ENCODE measurements around the gene SERPINA6. TPM values are rescaled to one million over a fixed set of nuclear protein-coding genes. Genes with fewer than 3 reads are reported as not detected.
"Not testable (repeated sequence)": the region's sequence is repeated elsewhere in the genome, so short reads cannot be mapped to it uniquely, and the experiment has no call there.

Gene SERPINA6
- total and polyA plus RNA-seq, 2 experiments from 2014 or later: 0.11 TPM; not detected in 1

GRCh38 chr14:94348836-94349235 lies 25.7 kb upstream of the SERPINA6 start:
- no peaks in the 10 kb centered on the region for H3K9me3 ChIP-seq (ENCODE audit: low read depth)
- no peak overlapping the region for H3K4me3 ChIP-seq
- no peaks in the 10 kb centered on the region for H3K4me1 ChIP-seq (ENCODE audit: low read depth)
- TF ChIP-seq, protein P1, sequence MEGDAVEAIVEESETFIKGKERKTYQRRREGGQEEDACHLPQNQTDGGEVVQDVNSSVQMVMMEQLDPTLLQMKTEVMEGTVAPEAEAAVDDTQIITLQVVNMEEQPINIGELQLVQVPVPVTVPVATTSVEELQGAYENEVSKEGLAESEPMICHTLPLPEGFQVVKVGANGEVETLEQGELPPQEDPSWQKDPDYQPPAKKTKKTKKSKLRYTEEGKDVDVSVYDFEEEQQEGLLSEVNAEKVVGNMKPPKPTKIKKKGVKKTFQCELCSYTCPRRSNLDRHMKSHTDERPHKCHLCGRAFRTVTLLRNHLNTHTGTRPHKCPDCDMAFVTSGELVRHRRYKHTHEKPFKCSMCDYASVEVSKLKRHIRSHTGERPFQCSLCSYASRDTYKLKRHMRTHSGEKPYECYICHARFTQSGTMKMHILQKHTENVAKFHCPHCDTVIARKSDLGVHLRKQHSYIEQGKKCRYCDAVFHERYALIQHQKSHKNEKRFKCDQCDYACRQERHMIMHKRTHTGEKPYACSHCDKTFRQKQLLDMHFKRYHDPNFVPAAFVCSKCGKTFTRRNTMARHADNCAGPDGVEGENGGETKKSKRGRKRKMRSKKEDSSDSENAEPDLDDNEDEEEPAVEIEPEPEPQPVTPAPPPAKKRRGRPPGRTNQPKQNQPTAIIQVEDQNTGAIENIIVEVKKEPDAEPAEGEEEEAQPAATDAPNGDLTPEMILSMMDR (IDR thresholded peaks at IDR 0.05; ENCODE audit: low read depth, low read length): no peak
- H3K27ac ChIP-seq: no peak overlapping the region
- no peaks in the 10 kb centered on the region for H3K27me3 ChIP-seq
- H3K36me3 ChIP-seq: no peaks in the 10 kb centered on the region
- DNase-seq (ENCODE audit: low read depth in 1 of 2, low spot score in 1 of 2): no peak

- no peak overlapping the region for H3K27ac ChIP-seq
- H3K27me3 ChIP-seq: no peaks in the 10 kb centered on the region
- TF ChIP-seq, protein P1 (IDR thresholded peaks at IDR 0.05; ENCODE audit: low read depth, low read length): no peak
- no peak overlapping the region for H3K4me3 ChIP-seq
- no peaks in the 10 kb centered on the region for H3K36me3 ChIP-seq
- H3K4me1 ChIP-seq (ENCODE audit: low read depth): no peaks in the 10 kb centered on the region
- H3K9me3 ChIP-seq (ENCODE audit: low read depth): no peaks in the 10 kb centered on the region
- DNase-seq (ENCODE audit: low read depth in 1 of 2, low spot score in 1 of 2): no peak
Observed at GRCh38 chr14:94346841-94347240, 23.7 kb upstream of the SERPINA6 start.

- not testable (repeated sequence) for H3K27ac ChIP-seq; H3K4me3 ChIP-seq; H3K36me3 ChIP-seq; H3K4me1 ChIP-seq (ENCODE audit: low read depth); H3K9me3 ChIP-seq (ENCODE audit: low read depth); H3K27me3 ChIP-seq; DNase-seq (ENCODE audit: low read depth in 1 of 2, low spot score in 1 of 2)
Observed at GRCh38 chr14:94346065-94346786, 23.1 kb upstream of the SERPINA6 start.

DNA sequence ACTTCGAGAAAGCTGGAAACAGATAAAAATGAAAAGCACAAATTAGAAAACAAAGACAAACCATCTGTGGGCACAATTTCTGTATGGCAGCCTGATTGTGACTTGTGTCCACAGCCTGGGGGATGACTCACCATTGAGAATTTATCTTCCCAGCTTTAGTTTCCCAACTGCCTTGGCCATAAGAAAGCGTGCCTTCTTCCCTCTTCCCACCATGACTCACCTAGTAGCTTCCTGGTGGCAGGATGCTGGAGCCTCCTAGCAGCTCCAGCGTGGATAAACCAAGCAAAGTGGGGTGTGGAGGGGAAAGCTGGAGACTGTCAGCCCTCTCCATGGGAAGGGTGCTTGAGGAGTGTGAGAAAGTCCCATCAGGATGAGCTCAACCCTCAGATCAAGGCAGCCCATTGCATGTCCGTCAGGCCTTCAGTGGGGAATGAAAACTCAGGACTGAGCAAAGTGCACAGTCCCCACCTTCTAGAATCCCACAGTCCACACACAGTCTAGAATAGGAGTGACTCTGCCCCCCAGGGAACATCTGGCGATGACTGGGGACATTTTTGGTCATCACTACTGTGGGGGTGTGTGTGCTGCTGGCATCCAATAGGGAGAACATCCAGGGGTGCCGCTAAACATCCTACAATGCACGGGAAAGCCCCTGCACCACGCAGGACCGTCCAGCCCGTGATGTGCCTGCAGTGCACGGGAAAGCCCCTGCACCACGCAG lies 22.4 kb upstream of the SERPINA6 start:
- no peak overlapping the region for H3K4me3 ChIP-seq
- TF ChIP-seq, protein P1 (IDR thresholded peaks at IDR 0.05; ENCODE audit: low read depth, low read length): no peak
- H3K27me3 ChIP-seq: peaks cover 6% of the 10 kb centered on the region
- peak in 1 of 2 donors; percentile 89 for DNase-seq (ENCODE audit: low read depth in 1 of 2, low spot score in 1 of 2)
- no peaks in the 10 kb centered on the region for H3K9me3 ChIP-seq (ENCODE audit: low read depth)
- no peak overlapping the region for H3K27ac ChIP-seq
- H3K4me1 ChIP-seq (ENCODE audit: low read depth): no peaks in the 10 kb centered on the region
- H3K36me3 ChIP-seq: no peaks in the 10 kb centered on the region

DNA sequence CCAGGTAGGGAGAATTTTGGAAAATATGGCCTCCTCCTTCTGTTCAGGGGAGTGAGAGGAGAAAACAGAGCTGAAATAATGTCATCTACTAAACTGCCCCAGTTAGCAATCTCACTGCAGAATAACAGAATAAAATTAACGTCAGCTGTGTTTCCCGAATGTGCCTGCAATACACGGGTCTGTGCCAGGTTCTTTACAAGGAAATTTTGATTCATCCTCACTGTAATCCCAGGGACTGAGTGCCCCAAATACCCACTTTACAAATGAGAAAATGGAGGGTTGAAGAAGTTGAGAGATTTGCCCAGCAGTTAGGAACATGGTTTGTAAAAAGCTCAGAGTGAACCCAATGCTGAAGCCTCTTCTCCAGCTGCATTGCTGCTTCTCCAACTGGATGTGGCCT lies 21.3 kb upstream of the SERPINA6 start:
- H3K27me3 ChIP-seq: peaks cover 6% of the 10 kb centered on the region
- TF ChIP-seq, protein P1 (IDR thresholded peaks at IDR 0.05; ENCODE audit: low read depth, low read length): no peak
- H3K27ac ChIP-seq: no peak overlapping the region
- no peak for DNase-seq (ENCODE audit: low read depth in 1 of 2, low spot score in 1 of 2)
- H3K36me3 ChIP-seq: no peaks in the 10 kb centered on the region
- no peaks in the 10 kb centered on the region for H3K9me3 ChIP-seq (ENCODE audit: low read depth)
- no peak overlapping the region for H3K4me3 ChIP-seq
- no peaks in the 10 kb centered on the region for H3K4me1 ChIP-seq (ENCODE audit: low read depth)
